ENCODE measurements around the gene RASA2. TPM values are rescaled to one million over a fixed set of nuclear protein-coding genes. Genes with fewer than 3 reads are reported as not detected.
A peak's percentile ranks its signal among the peaks of the same experiment; 100 is the strongest.

RASA2 gene
- total and polyA plus RNA-seq, 2 of the 4 experiments (the other 2 are of a cell fraction): 6.1 to 14.0 TPM

DNA sequence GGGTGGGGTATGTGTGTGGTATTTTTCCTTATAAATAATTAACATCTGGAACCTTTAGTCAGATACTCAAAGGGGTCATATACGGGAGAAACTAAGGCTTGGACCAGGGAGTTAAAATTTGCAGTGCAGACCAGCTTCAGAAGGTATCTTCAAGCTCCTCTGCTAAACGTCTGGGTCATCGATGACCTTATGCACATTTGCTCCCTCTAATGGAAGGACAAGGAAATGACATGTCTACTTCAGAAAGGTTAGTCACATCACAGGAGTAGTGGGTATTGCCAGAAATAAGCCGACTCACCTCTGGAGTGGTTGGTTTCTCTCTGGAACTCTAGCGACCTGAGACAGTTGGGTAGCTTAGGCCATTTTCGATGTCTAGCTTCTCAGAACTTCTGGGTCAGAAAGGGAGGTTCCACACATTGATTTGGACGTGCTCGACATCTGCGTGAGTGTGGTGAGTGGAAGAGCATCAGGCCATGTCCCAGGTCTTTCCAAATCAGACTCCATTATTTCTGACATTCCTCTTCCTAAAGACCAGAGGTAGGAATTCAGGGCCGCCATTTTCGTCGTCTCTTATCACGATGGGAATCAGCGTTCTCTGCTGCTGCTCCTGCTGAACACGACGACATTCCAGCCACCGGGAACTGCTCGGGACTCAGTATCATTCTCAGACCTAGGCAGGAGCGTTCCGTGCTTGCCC lies 31.8 kb upstream of the RASA2 start:
- WGBS, 2 experiments (ENCODE audit: extremely low coverage in 2 of 2, insufficient read length in 1 of 2): 93% methylated on average over 11 of the region's 20 CpGs; no CpG with 5 or more reads in 1 of the 2 experiments
- POLR2A ChIA-PET (ENCODE audit: unreplicated experiment): no interaction called here
- Histone ChIP-seq H3K79me1 (ENCODE audit: low read depth in 1 of 2, low read length in 2 of 2) (peaks cover 6 to 28% of the 10 kb centered on the region in 2 experiments; a peak in 3 of 4 replicates), H3K36me3 (ENCODE audit: control insufficient read depth, insufficient read depth, low read length) (no peaks in the 10 kb centered on the region), H4K8ac (ENCODE audit: low read depth in 2 of 2, low read length in 2 of 2) (peak overlapping the region; percentile 45 to 77), H2AK9ac (replicated peaks; ENCODE audit: low read depth, low read length, poor library complexity) (peak overlapping the region; percentile 85), H3K9me1 (ENCODE audit: insufficient read depth, low read length) (peaks cover 26% of the 10 kb centered on the region), H3K4me1 (ENCODE audit: control insufficient read depth, insufficient read depth, low read length) (peaks cover 22% of the 10 kb centered on the region), H2AK5ac (ENCODE audit: low read depth, low read length) (peak overlapping the region; percentile 87), H3K4ac (ENCODE audit: low read depth, low read length) (peak overlapping the region; percentile 83), H3K27me3 (ENCODE audit: control insufficient read depth, insufficient read depth, low read length) (no peaks in the 10 kb centered on the region), H2BK120ac (ENCODE audit: low read depth, low read length) (peak overlapping the region; percentile 85), H2BK20ac (ENCODE audit: low read depth, low read length) (peak overlapping the region; percentile 74), H3K23ac (ENCODE audit: low read depth, low read length) (peak overlapping the region; percentile 18; the same call in 1 of the 2 replicates), H3K9ac (ENCODE audit: low read depth, low read length) (no peak overlapping the region), H2BK5ac (ENCODE audit: low read depth, low read length, poor library complexity, severe bottlenecking) (peak overlapping the region; percentile 72), H2AFZ (replicated peaks; ENCODE audit: low read length, poor library complexity) (peak overlapping the region; percentile 72), H3K27ac (ENCODE audit: insufficient read depth, low read length) (peak overlapping the region; percentile 71; the same call in 1 of the 2 replicates), H4K5ac (ENCODE audit: low read depth, low read length) (peak overlapping the region; percentile 55), H3K14ac (replicated peaks; ENCODE audit: low read depth, low read length) (peak overlapping the region; percentile 61; the same call in 1 of the 2 replicates), H3K4me3 (ENCODE audit: insufficient read depth, low read depth, low read length) (no peak overlapping the region), H3K56ac (ENCODE audit: extremely low read depth, insufficient read depth, low read length) (no peak overlapping the region), H3K9me3 (ENCODE audit: control insufficient read depth, insufficient read depth, low read length) (no peaks in the 10 kb centered on the region), H2BK15ac (ENCODE audit: low read depth, low read length) (peak overlapping the region; percentile 57; the same call in 2 of the 3 replicates), H3K18ac (ENCODE audit: low read depth, low read length) (peak overlapping the region; percentile 78; the same call in 1 of the 2 replicates), H4K91ac (ENCODE audit: insufficient read depth, low read depth, low read length) (peak overlapping the region; percentile 62), H4K20me1 (ENCODE audit: insufficient read depth, low read length) (no peaks in the 10 kb centered on the region), H3K4me2 (ENCODE audit: low read depth, low read length) (peak overlapping the region; percentile 26; the same call in 1 of the 2 replicates)
- in situ Hi-C loops (cut with MboI; ENCODE audit: low sequenced_read_pairs) (loop anchor here (5.0 to 10.0 kb wide), 2 partner anchors 98 to 450 kb away; no protein-coding TSS in a partner anchor), intact Hi-C loops (cut with micrococcal nuclease) (no loop called here), dilution Hi-C loops (cut with HindIII; ENCODE audit: low sequenced_read_pairs, unreplicated experiment) (no loop called here)
- BruUV-seq (replicated peaks): no TSS peak
- TF ChIP-seq MXI1 (IDR thresholded peaks at IDR 0.05; ENCODE audit: borderline replicate concordance, low read depth, low read length) (no peak), MAFK (IDR thresholded peaks at IDR 0.05; ENCODE audit: low read depth, low read length) (peak; percentile 9; the same call in 1 of the 2 replicates), RAD21 (IDR thresholded peaks at IDR 0.05; ENCODE audit: low read length) (peak; percentile 65), CHD1 (IDR thresholded peaks at IDR 0.05; ENCODE audit: low read depth, low read length) (no peak), CTCF (conservative IDR thresholded peaks at IDR 0.05; ENCODE audit: low read depth, low read length) (peak; percentile 66), NFE2L2 (IDR thresholded peaks at IDR 0.05; ENCODE audit: low read depth, low read length) (peak; percentile 41; the same call in 1 of the 2 replicates), SMC3 (IDR thresholded peaks at IDR 0.05; ENCODE audit: low read depth, low read length) (peak; percentile 58)
- TF ChIP-seq, protein P1, sequence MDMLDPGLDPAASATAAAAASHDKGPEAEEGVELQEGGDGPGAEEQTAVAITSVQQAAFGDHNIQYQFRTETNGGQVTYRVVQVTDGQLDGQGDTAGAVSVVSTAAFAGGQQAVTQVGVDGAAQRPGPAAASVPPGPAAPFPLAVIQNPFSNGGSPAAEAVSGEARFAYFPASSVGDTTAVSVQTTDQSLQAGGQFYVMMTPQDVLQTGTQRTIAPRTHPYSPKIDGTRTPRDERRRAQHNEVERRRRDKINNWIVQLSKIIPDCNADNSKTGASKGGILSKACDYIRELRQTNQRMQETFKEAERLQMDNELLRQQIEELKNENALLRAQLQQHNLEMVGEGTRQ (IDR thresholded peaks at IDR 0.05; ENCODE audit: low read depth, low read length): no peak
- ATAC-seq (ENCODE audit: low read depth) (no peak), DNase-seq (peak; percentile 88)
- CTCF ChIA-PET: interaction anchor here (0.5 to 3.5 kb wide), 18 partner anchors 13 to 152 kb away, joined by 3 to 26 read pairs (median 4); partner anchors contain the start of gene ZBTB38
